HG02973 (cell line): ENCODE results near the gene TNFRSF6B.

Source experiments
- ATAC-seq: cut with Tn5 transposase; IDR thresholded peaks from one replicate; pipeline ENCODE4 v1.9.1; 2021; ENCODE audit warnings: moderate library complexity; ENCODE audit not compliant: unreplicated experiment

Gene TNFRSF6B

GRCh38 chr20:63746751-63747315 is 50.4 kb downstream of the TNFRSF6B start:
- ATAC-seq, result no peak

- no peak for ATAC-seq
Measured at GRCh38 chr20:63747622-63748069, 51.2 kb downstream of the TNFRSF6B start.
